ENCODE measurements around the gene TMEM238L. TPM values are rescaled to one million over a fixed set of nuclear protein-coding genes. Genes with fewer than 3 reads are reported as not detected.

TMEM238L gene
- total and polyA plus RNA-seq, 2 donors (not counting 3 experiments of a cell fraction or from before 2014, with no cell fraction given): not detected

DNA sequence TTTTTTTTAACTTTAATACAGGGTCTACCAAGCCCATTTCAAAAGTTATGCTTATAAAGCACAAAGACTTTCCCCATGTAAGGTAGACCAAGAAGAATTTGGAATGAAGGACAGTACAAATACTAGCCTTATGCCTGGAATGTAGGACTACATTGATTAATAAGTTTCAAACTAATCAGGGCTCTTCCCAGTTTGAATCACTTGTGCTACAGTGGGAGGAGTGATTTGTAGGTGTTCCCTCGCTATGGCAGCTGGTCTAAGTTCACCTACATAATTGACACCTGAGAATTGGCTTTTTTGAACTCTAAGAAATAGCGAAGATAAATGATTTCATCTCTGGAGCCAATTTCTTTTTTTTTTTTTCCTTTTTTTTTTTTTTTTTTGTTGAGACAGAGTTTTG, 18.6 kb downstream of the TMEM238L start:
- CTCF ChIA-PET: no interaction called here
- Histone ChIP-seq H3K4me3 (replicated peaks in 1 of 3; ENCODE audit: insufficient read depth in 1 of 3, low read depth in 1 of 3, low read length in 3 of 3) (no peak overlapping the region), H2AFZ (ENCODE audit: low read depth, low read length) (no peak overlapping the region), H3K4me1 (ENCODE audit: control insufficient read depth, extremely low read depth, insufficient read depth, low read length) (no peaks in the 10 kb centered on the region), H3K36me3 (ENCODE audit: control insufficient read depth in 2 of 2, extremely low read depth in 1 of 2, insufficient read depth in 2 of 2, low read length in 2 of 2) (no peaks in the 10 kb centered on the region), H3K9ac (replicated peaks; ENCODE audit: extremely low read depth, insufficient read depth, low read length) (no peak overlapping the region), H3K4me2 (ENCODE audit: insufficient read depth, low read length) (no peak overlapping the region), H3K27ac (ENCODE audit: insufficient read depth, low read depth, low read length) (no peak overlapping the region), H3K79me2 (ENCODE audit: control insufficient read depth, insufficient read depth, low read length) (no peaks in the 10 kb centered on the region), H4K20me1 (replicated peaks; ENCODE audit: control insufficient read depth, extremely low read depth, insufficient read depth, low read length) (no peaks in the 10 kb centered on the region), H3K9me1 (replicated peaks; ENCODE audit: control insufficient read depth, extremely low read depth, insufficient read depth, low read length) (no peaks in the 10 kb centered on the region), H3K27me3 (ENCODE audit: control insufficient read depth in 2 of 2, insufficient read depth in 2 of 2, low read length in 2 of 2) (no peaks in the 10 kb centered on the region), H3K9me3 (replicated peaks; ENCODE audit: control insufficient read depth, insufficient read depth, low read length) (no peaks in the 10 kb centered on the region)
- intact Hi-C loops (cut with micrococcal nuclease) (no loop called here), dilution Hi-C loops (cut with MboI; ENCODE audit: extremely low pct_ligation_motif_present, low sequenced_read_pairs) (no loop called here)
- POLR2A ChIA-PET: no interaction called here
- DNase-seq (ENCODE audit: low read depth, low spot score) (no peak), FAIRE-seq (no peak)
- TF ChIP-seq POLR2AphosphoS5 (IDR thresholded peaks at IDR 0.05; ENCODE audit: insufficient read depth, low read depth, low read length) (no peak), CTCF (IDR thresholded peaks at IDR 0.05; ENCODE audit: extremely low read depth in 1 of 2, insufficient read depth in 1 of 2, low read depth in 1 of 2, low read length in 2 of 2) (no peak), POLR2A (IDR thresholded peaks at IDR 0.05; ENCODE audit: low read depth, low read length) (no peak), MYC (IDR thresholded peaks at IDR 0.05; ENCODE audit: low read depth, low read length) (no peak), FOS (IDR thresholded peaks at IDR 0.05; ENCODE audit: borderline replicate concordance, insufficient read depth, low read length) (no peak), JUN (IDR thresholded peaks at IDR 0.05; ENCODE audit: borderline replicate concordance, insufficient read depth, insufficient read length, low read depth) (no peak), EZH2 (IDR thresholded peaks at IDR 0.05; ENCODE audit: borderline replicate concordance, low read depth, low read length, severe bottlenecking) (no peak), GATA2 (IDR thresholded peaks at IDR 0.05; ENCODE audit: insufficient read depth, insufficient read length, low read depth, low read length) (no peak)
- TF ChIP-seq, protein P1, sequence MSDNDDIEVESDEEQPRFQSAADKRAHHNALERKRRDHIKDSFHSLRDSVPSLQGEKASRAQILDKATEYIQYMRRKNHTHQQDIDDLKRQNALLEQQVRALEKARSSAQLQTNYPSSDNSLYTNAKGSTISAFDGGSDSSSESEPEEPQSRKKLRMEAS (IDR thresholded peaks at IDR 0.05; ENCODE audit: insufficient read depth, insufficient read length): no peak
- BruUV-seq (replicated peaks): no TSS peak

All from endothelial cell of umbilical vein (primary cell).